ENCODE data around the gene CARD11.

- TF ChIP-seq POLR2A (IDR thresholded peaks at IDR 0.05; ENCODE audit: low read length), result no peak
- TF ChIP-seq GATA1 (IDR thresholded peaks at IDR 0.05; ENCODE audit: low read depth, low read length), result no peak
These were observed 29.5 kb downstream of the CARD11 start for GRCh38 chr7:3013975-3014792.
